CD4-positive, CD25-positive, alpha-beta regulatory T cell (primary cell): ENCODE data around the gene ZDHHC14. TPM values are rescaled to one million over a fixed set of nuclear protein-coding genes. Genes with fewer than 3 reads are reported as not detected.

ENCODE experiments used
- ATAC-seq, 2 donors: fragments of 150-1000 bp; cut with Tn5 transposase; one replicate each; pipeline ENCODE4 v1.10.0; 2021; ENCODE audit warnings: low read depth in 2 of 2, moderate number of reproducible peaks in 2 of 2, moderate library complexity in 1 of 2
- DNase-seq, 3 donors: peaks; one replicate each; pipeline versions ENCODE4 v3.0.0 to v3.0.0-alpha.2; 2012 to 2022; ENCODE audit warnings: mixed read lengths in 1 of 3
- H3K27ac ChIP-seq: one replicate; pipeline ENCODE4 v1.7.0; 2013; ENCODE audit warnings: mild to moderate bottlenecking, low read length; ENCODE audit not compliant: insufficient read depth, poor library complexity, severe bottlenecking
- H3K27me3 ChIP-seq: one replicate; pipeline ENCODE4 v1.7.0; 2013; ENCODE audit warnings: low read length; ENCODE audit not compliant: control insufficient read depth, insufficient read depth
- H3K36me3 ChIP-seq: one replicate; pipeline ENCODE4 v1.7.0; 2013; ENCODE audit warnings: mild to moderate bottlenecking, low read length, moderate library complexity; ENCODE audit not compliant: control insufficient read depth, insufficient read depth
- H3K4me1 ChIP-seq: 2 replicates; pipeline ENCODE4 v1.7.0; 2013; ENCODE audit warnings: mild to moderate bottlenecking, low read length; ENCODE audit not compliant: insufficient read depth, control insufficient read depth, poor library complexity, severe bottlenecking
- H3K4me3 ChIP-seq: one replicate; pipeline ENCODE4 v1.7.0; 2013; ENCODE audit warnings: low read depth, mild to moderate bottlenecking, low read length, moderate library complexity
- H3K9me3 ChIP-seq, 2 experiments: 1 replicate in 1 of 2; 2 replicates in 1 of 2; pipeline ENCODE4 v1.7.0; 2013; ENCODE audit warnings: low read length in 2 of 2, mild to moderate bottlenecking in 1 of 2, moderate library complexity in 1 of 2; ENCODE audit not compliant: control insufficient read depth in 2 of 2
- H3K27ac Mint-ChIP-seq, 3 donors: one replicate each; pipeline ENCODE4 v1.8.0; 2020 to 2022; ENCODE audit warnings: mild to moderate bottlenecking in 3 of 3, mixed read lengths in 3 of 3, moderate library complexity in 2 of 3
- H3K27me3 Mint-ChIP-seq: one replicate; pipeline ENCODE4 v1.8.0; 2022; ENCODE audit warnings: mild to moderate bottlenecking, mixed read lengths
- H3K36me3 Mint-ChIP-seq: one replicate; pipeline ENCODE4 v1.8.0; 2020; ENCODE audit warnings: mixed read lengths
- H3K4me1 Mint-ChIP-seq, 4 donors: one replicate each; pipeline ENCODE4 v1.8.0; 2020 to 2022; ENCODE audit warnings: mixed read lengths in 4 of 4, mild to moderate bottlenecking in 1 of 4
- H3K4me3 Mint-ChIP-seq, 4 donors: one replicate each; pipeline ENCODE4 v1.8.0; 2020 to 2022; ENCODE audit warnings: mild to moderate bottlenecking in 4 of 4, mixed read lengths in 4 of 4, moderate library complexity in 3 of 4
- H3K9me3 Mint-ChIP-seq, 7 donors: one replicate each; pipeline ENCODE4 v1.8.0; 2020 to 2022; ENCODE audit warnings: mixed read lengths in 7 of 7, mild to moderate bottlenecking in 3 of 7, moderate library complexity in 2 of 7
- polyA plus RNA-seq, 4 donors: library from polyadenylated mRNA; unstranded; fragments of 300-500 nt; fragmentation: Illumina TruSeq; gene quantifications; one replicate each; pipeline ENCODE4 v1.2.3, GENCODE V29; 2021
- total RNA-seq: library from RNA; stranded (reverse); gene quantifications from one replicate; pipeline ENCODE4 v1.2.3, GENCODE V29; 2022

Gene ZDHHC14
- total and polyA plus RNA-seq, 5 donors from 2014 or later, result 0.29 to 4.2 (median 1.0) TPM

- H3K4me3 ChIP-seq, result no peak overlapping the region
- H3K36me3 ChIP-seq, result no peaks in the 10 kb centered on the region
- H3K4me3 Mint-ChIP-seq, result no peak overlapping the region
- H3K9me3 ChIP-seq, result no peaks in the 10 kb centered on the region
- H3K9me3 Mint-ChIP-seq, result peaks cover 0 to 1% (median 0%) of the 10 kb centered on the region in 7 donors
- no peaks in the 10 kb centered on the region for H3K36me3 Mint-ChIP-seq
- no peak for DNase-seq
- peaks cover 12% of the 10 kb centered on the region for H3K4me1 ChIP-seq
- H3K4me1 Mint-ChIP-seq, result peaks cover 7 to 19% (median 11%) of the 10 kb centered on the region in 4 donors
- no peak for ATAC-seq
- H3K27me3 Mint-ChIP-seq, result peaks cover 63% of the 10 kb centered on the region
- no peak overlapping the region for H3K27ac Mint-ChIP-seq
- H3K27me3 ChIP-seq, result peaks cover 6% of the 10 kb centered on the region
- no peak overlapping the region for H3K27ac ChIP-seq
These were observed 8.3 kb upstream of the ZDHHC14 start for GRCh38 chr6:157372501-157373280.

- Mint-ChIP-seq H3K4me1 (peaks cover under 1 to 8% (median 8%) of the 10 kb centered on the region in 4 donors), H3K27ac (no peak overlapping the region)
- H3K36me3 ChIP-seq, result no peaks in the 10 kb centered on the region
These were observed 6.0 kb upstream of the ZDHHC14 start for GRCh38 chr6:157374889-157375443.

GRCh38 chr6:157376241-157376640 lies 4.7 kb upstream of the ZDHHC14 start:
- Histone ChIP-seq H3K4me3 (no peak overlapping the region), H3K27ac (no peak overlapping the region), H3K36me3 (no peaks in the 10 kb centered on the region), H3K4me1 (peaks cover 10% of the 10 kb centered on the region), H3K27me3 (peaks cover 1% of the 10 kb centered on the region), H3K9me3 (no peaks in the 10 kb centered on the region)
- DNase-seq, result no peak
- Mint-ChIP-seq H3K4me3 (peak overlapping the region in 1 of 4 donors; percentile 14), H3K9me3 (peaks cover 0 to 1% (median 0%) of the 10 kb centered on the region in 7 donors), H3K27me3 (peaks cover 37% of the 10 kb centered on the region), H3K4me1 (peaks cover 0 to 7% (median 7%) of the 10 kb centered on the region in 4 donors), H3K36me3 (no peaks in the 10 kb centered on the region), H3K27ac (no peak overlapping the region)
- no peak for ATAC-seq

More at GRCh38 chr6:157374889-157375443, 6.0 kb upstream of the ZDHHC14 start:
- Histone ChIP-seq H3K27me3 (peaks cover 2% of the 10 kb centered on the region), H3K4me1 (peaks cover 12% of the 10 kb centered on the region), H3K9me3 (no peaks in the 10 kb centered on the region), H3K27ac (no peak overlapping the region), H3K4me3 (no peak overlapping the region)
- ATAC-seq (no peak), DNase-seq (no peak)
- peaks cover 46% of the 10 kb centered on the region for H3K27me3 Mint-ChIP-seq
- H3K36me3 Mint-ChIP-seq, result no peaks in the 10 kb centered on the region
- H3K4me3 Mint-ChIP-seq, result peak overlapping the region in 1 of 4 donors; percentile 55
- H3K9me3 Mint-ChIP-seq, result peaks cover 0 to 1% (median 0%) of the 10 kb centered on the region in 7 donors

GRCh38 chr6:157376706-157377230 lies 4.2 kb upstream of the ZDHHC14 start:
- H3K4me1 Mint-ChIP-seq, result peaks cover 0 to 7% (median 7%) of the 10 kb centered on the region in 4 donors
- Histone ChIP-seq H3K36me3 (no peaks in the 10 kb centered on the region), H3K4me1 (peaks cover 10% of the 10 kb centered on the region), H3K27me3 (no peaks in the 10 kb centered on the region), H3K27ac (no peak overlapping the region), H3K9me3 (no peaks in the 10 kb centered on the region), H3K4me3 (no peak overlapping the region)
- no peak overlapping the region for H3K27ac Mint-ChIP-seq
- peaks cover 0 to 1% (median 0%) of the 10 kb centered on the region in 7 donors for H3K9me3 Mint-ChIP-seq
- H3K36me3 Mint-ChIP-seq, result no peaks in the 10 kb centered on the region
- no peak for ATAC-seq
- no peak overlapping the region for H3K4me3 Mint-ChIP-seq
- DNase-seq, result no peak
- H3K27me3 Mint-ChIP-seq, result peaks cover 32% of the 10 kb centered on the region

GRCh38 chr6:157379656-157380457 lies 1.1 kb upstream of the ZDHHC14 start:
- no peaks in the 10 kb centered on the region for H3K36me3 ChIP-seq
- peaks cover 5 to 21% (median 17%) of the 10 kb centered on the region in 4 donors for H3K4me1 Mint-ChIP-seq
- peak overlapping the region; percentile 81 for H3K27ac ChIP-seq
- H3K27me3 ChIP-seq, result no peaks in the 10 kb centered on the region
- H3K9me3 Mint-ChIP-seq, result peaks cover 0 to 1% (median 0%) of the 10 kb centered on the region in 7 donors
- no peaks in the 10 kb centered on the region for H3K9me3 ChIP-seq
- ATAC-seq (peak; percentile 81 to 83), DNase-seq (peak; percentile 85 to 92 (median 86))
- H3K36me3 Mint-ChIP-seq, result no peaks in the 10 kb centered on the region
- peak overlapping the region; percentile 84 to 95 (median 88) for H3K4me3 Mint-ChIP-seq
- peak overlapping the region; percentile 79 for H3K4me3 ChIP-seq
- peaks cover 18% of the 10 kb centered on the region for H3K4me1 ChIP-seq
- H3K27me3 Mint-ChIP-seq, result peaks cover 24% of the 10 kb centered on the region
- H3K27ac Mint-ChIP-seq, result peak overlapping the region; percentile 51 to 86 (median 66)

- Histone ChIP-seq H3K27ac (peak overlapping the region; percentile 81), H3K4me3 (peak overlapping the region; percentile 57), H3K36me3 (no peaks in the 10 kb centered on the region), H3K27me3 (no peaks in the 10 kb centered on the region), H3K9me3 (no peaks in the 10 kb centered on the region), H3K4me1 (peaks cover 18% of the 10 kb centered on the region)
- H3K4me3 Mint-ChIP-seq, result peak overlapping the region; percentile 84 to 95 (median 88)
- peaks cover 20% of the 10 kb centered on the region for H3K27me3 Mint-ChIP-seq
- peaks cover 0 to 1% (median 0%) of the 10 kb centered on the region in 7 donors for H3K9me3 Mint-ChIP-seq
- ATAC-seq (no peak), DNase-seq (no peak)
- H3K36me3 Mint-ChIP-seq, result no peaks in the 10 kb centered on the region
- H3K27ac Mint-ChIP-seq, result peak overlapping the region in 2 of 3 donors; percentile 51 to 66
- H3K4me1 Mint-ChIP-seq, result peaks cover 5 to 21% (median 17%) of the 10 kb centered on the region in 4 donors
These were observed 572 bp upstream of the ZDHHC14 start for GRCh38 chr6:157380458-157380778.
